ENCODE results near the gene POU2AF1.

The POU2AF1 gene

DNA sequence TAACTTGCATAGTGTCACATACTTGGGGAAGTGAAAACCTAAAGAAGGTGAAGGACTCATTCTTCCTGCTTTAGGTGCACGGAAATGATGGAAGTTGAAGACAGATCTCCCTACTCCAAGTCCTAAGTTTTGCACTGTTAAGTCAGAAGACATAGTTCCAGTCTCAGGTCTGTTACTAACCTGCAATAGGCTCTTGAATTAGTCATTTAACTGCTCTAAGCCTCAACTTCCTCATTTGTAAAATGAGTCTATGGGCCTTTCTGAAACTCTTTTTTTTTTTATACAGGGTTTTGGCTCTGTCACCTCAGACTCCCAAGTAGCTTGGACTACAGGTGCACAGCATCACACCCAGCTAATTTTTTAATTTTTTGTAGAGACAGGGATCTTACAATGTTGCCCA lies 30.8 kb upstream of the POU2AF1 start:
- no peak for ATAC-seq
- TF ChIP-seq BACH2 (CRISPR knock-in tag; IDR thresholded peaks at IDR 0.05; ENCODE audit: borderline replicate concordance): no peak
- no peak for TF ChIP-seq ESRRG (CRISPR knock-in tag; IDR thresholded peaks at IDR 0.05)
- TF ChIP-seq PPARA (CRISPR knock-in tag; IDR thresholded peaks at IDR 0.05; ENCODE audit: borderline replicate concordance): no peak
- TF ChIP-seq, protein P1, sequence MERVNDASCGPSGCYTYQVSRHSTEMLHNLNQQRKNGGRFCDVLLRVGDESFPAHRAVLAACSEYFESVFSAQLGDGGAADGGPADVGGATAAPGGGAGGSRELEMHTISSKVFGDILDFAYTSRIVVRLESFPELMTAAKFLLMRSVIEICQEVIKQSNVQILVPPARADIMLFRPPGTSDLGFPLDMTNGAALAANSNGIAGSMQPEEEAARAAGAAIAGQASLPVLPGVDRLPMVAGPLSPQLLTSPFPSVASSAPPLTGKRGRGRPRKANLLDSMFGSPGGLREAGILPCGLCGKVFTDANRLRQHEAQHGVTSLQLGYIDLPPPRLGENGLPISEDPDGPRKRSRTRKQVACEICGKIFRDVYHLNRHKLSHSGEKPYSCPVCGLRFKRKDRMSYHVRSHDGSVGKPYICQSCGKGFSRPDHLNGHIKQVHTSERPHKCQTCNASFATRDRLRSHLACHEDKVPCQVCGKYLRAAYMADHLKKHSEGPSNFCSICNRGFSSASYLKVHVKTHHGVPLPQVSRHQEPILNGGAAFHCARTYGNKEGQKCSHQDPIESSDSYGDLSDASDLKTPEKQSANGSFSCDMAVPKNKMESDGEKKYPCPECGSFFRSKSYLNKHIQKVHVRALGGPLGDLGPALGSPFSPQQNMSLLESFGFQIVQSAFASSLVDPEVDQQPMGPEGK (CRISPR knock-in tag; IDR thresholded peaks at IDR 0.05; ENCODE audit: borderline replicate concordance): no peak
- no peak for TF ChIP-seq ZNF70 (CRISPR knock-in tag; IDR thresholded peaks at IDR 0.05)
- TF ChIP-seq OSR1 (CRISPR knock-in tag; IDR thresholded peaks at IDR 0.05): no peak
- no peak for TF ChIP-seq ZFP3 (CRISPR knock-in tag; IDR thresholded peaks at IDR 0.05)
- TF ChIP-seq ZC3H10 (CRISPR knock-in tag; IDR thresholded peaks at IDR 0.05): no peak
- TF ChIP-seq RARB (CRISPR knock-in tag; IDR thresholded peaks at IDR 0.05): no peak
- TF ChIP-seq POU6F1 (CRISPR knock-in tag; IDR thresholded peaks at IDR 0.05; ENCODE audit: borderline replicate concordance, low read depth): no peak

DNA sequence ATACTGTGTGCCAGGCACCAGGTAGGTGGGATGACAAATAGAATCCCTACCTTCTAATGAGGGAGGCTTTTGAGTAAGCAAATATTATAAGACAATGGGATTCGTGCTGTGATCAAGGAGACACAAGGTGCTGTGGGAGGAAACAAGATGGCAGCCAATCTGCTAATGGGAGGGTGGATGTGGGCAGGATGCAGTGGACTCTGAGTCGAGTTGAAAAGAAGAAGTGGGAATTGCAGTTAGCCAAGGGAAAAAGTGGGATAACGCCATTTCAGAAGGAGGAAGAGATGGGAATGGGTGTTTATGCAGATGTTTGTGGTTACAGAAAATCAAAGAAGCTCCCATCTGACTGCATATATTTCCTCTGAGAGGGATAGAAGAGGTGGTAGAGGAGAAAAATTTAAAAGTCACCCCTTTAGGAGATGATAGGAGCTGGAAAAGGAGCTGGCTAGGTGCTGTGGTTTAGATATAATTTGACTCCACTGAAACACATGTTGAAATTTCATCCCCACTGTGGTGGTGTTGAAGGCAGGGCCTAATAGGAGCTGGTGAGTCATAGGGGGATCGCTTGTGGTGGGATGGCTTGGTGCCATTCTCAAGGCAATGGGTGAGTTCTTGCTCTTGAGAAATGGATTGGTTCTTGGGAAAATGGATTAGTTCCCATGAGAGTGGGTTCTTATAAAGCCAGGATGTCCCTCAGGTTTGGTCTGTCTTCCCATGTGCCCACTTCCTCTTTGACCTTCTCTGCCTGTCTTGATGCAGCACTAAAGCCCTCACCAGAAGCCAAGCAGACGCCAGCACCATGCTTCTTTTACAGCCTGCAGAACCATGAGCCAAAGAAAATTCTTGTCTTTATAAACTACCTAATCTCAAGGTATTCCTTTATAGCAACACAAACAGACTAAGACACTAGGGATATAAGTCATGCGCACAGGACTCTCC lies 30.0 kb upstream of the POU2AF1 start:
- ATAC-seq: no peak
- TF ChIP-seq RARB (CRISPR knock-in tag; IDR thresholded peaks at IDR 0.05) (no peak), POU6F1 (CRISPR knock-in tag; IDR thresholded peaks at IDR 0.05; ENCODE audit: borderline replicate concordance, low read depth) (no peak), PPARA (CRISPR knock-in tag; IDR thresholded peaks at IDR 0.05; ENCODE audit: borderline replicate concordance) (no peak), ZNF8 (CRISPR knock-in tag; IDR thresholded peaks at IDR 0.05) (no peak), GLIS3 (CRISPR knock-in tag; IDR thresholded peaks at IDR 0.05) (no peak), CREB5 (CRISPR knock-in tag; IDR thresholded peaks at IDR 0.05; ENCODE audit: low read depth) (no peak), ESRRG (CRISPR knock-in tag; IDR thresholded peaks at IDR 0.05) (no peak), CSDC2 (CRISPR knock-in tag; IDR thresholded peaks at IDR 0.05) (no peak), ARNTL (CRISPR knock-in tag; IDR thresholded peaks at IDR 0.05; ENCODE audit: borderline replicate concordance, low read depth) (no peak), ISL1 (CRISPR knock-in tag; IDR thresholded peaks at IDR 0.05) (no peak), ZC3H10 (CRISPR knock-in tag; IDR thresholded peaks at IDR 0.05) (no peak)

DNA sequence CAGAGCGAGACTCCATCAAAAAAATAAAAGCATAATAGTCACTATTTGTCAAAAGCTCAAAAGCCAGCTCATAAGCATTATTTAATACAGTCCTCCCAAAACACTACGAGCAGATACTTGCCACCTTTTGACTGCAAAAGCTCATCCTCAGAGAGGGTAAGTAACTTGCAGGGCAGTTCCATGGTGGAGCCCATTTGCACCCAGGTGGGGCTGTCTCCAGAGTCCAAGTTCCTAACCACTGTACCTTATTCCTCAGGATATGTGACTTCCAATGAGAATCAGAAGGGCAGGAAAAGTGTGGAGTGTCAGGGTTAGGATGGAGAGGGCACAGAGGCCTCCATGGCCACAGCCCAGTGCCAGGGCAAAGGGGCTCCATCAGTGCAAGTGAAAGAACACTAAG lies 28.6 kb upstream of the POU2AF1 start:
- no peak for TF ChIP-seq ZFP30 (CRISPR knock-in tag; IDR thresholded peaks at IDR 0.05)
- TF ChIP-seq SNAI2 (CRISPR knock-in tag; IDR thresholded peaks at IDR 0.05): no peak
- no peak for TF ChIP-seq ZFP3 (CRISPR knock-in tag; IDR thresholded peaks at IDR 0.05)
- TF ChIP-seq TOX (CRISPR knock-in tag; IDR thresholded peaks at IDR 0.05; ENCODE audit: borderline replicate concordance): no peak
- TF ChIP-seq ZNF565 (CRISPR knock-in tag; conservative IDR thresholded peaks at IDR 0.05; ENCODE audit: low read depth): no peak
- TF ChIP-seq ARNTL (CRISPR knock-in tag; IDR thresholded peaks at IDR 0.05; ENCODE audit: borderline replicate concordance, low read depth): no peak
- no peak for TF ChIP-seq OSR1 (CRISPR knock-in tag; IDR thresholded peaks at IDR 0.05)
- TF ChIP-seq ZNF8 (CRISPR knock-in tag; IDR thresholded peaks at IDR 0.05): no peak
- TF ChIP-seq TSHZ2 (CRISPR knock-in tag; IDR thresholded peaks at IDR 0.05): no peak
- TF ChIP-seq, protein P1 (CRISPR knock-in tag; IDR thresholded peaks at IDR 0.05; ENCODE audit: borderline replicate concordance): no peak
- TF ChIP-seq GLIS3 (CRISPR knock-in tag; IDR thresholded peaks at IDR 0.05): no peak
- ATAC-seq: no peak

All from SK-N-SH treated with all-trans-retinoic acid at 6 μM for 48 hours (cell line).